ENCODE results near the gene MYO7B.

DNA sequence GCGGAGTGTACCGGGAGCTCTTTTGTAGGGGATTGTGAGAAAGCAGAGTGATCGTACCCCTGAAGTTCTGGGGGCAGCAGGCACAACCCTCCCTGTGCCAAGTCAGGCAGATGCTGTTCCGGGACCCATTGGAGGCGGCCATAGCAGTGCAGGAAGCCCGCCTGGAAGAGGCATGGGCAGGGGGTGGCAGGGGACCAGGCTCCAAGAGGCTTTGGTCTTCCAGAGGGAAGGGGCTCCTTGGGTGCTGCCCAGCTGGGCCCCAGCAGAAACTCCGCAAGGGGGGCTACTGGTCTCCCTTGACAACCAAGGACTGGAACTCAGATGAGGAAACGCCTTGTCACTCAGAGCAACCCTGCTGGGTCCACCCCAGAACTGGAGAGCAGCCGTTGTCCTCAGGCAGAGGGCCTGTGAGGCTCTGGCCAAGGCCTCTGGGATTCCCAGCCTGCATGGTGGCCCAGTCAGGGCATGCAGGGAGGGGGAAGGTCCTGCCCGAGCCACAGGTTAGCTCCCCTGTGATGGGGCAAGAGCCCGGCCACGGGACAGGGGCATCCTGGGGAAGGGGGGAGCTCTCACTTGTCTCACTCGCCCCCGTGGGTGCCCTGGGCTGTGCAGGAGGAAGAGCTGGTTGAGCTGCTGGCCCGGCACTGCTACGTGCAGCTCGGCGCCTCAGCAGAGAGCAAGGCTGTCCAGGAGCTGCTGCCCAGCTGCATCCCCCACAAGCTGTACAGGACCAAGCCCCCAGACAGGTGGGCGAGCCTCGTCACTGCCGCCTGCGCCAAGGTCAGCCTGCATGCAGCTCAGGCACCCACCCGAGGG lies 89.5 kb downstream of the MYO7B start:
- TF ChIP-seq, protein P1, sequence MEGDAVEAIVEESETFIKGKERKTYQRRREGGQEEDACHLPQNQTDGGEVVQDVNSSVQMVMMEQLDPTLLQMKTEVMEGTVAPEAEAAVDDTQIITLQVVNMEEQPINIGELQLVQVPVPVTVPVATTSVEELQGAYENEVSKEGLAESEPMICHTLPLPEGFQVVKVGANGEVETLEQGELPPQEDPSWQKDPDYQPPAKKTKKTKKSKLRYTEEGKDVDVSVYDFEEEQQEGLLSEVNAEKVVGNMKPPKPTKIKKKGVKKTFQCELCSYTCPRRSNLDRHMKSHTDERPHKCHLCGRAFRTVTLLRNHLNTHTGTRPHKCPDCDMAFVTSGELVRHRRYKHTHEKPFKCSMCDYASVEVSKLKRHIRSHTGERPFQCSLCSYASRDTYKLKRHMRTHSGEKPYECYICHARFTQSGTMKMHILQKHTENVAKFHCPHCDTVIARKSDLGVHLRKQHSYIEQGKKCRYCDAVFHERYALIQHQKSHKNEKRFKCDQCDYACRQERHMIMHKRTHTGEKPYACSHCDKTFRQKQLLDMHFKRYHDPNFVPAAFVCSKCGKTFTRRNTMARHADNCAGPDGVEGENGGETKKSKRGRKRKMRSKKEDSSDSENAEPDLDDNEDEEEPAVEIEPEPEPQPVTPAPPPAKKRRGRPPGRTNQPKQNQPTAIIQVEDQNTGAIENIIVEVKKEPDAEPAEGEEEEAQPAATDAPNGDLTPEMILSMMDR (IDR thresholded peaks at IDR 0.05): no peak
- no peak for TF ChIP-seq POLR2A (IDR thresholded peaks at IDR 0.05)

Measured in uterus (tissue), 2 donors.